Measurements from ENCODE around the gene CACNG4.

Gene CACNG4

DNA sequence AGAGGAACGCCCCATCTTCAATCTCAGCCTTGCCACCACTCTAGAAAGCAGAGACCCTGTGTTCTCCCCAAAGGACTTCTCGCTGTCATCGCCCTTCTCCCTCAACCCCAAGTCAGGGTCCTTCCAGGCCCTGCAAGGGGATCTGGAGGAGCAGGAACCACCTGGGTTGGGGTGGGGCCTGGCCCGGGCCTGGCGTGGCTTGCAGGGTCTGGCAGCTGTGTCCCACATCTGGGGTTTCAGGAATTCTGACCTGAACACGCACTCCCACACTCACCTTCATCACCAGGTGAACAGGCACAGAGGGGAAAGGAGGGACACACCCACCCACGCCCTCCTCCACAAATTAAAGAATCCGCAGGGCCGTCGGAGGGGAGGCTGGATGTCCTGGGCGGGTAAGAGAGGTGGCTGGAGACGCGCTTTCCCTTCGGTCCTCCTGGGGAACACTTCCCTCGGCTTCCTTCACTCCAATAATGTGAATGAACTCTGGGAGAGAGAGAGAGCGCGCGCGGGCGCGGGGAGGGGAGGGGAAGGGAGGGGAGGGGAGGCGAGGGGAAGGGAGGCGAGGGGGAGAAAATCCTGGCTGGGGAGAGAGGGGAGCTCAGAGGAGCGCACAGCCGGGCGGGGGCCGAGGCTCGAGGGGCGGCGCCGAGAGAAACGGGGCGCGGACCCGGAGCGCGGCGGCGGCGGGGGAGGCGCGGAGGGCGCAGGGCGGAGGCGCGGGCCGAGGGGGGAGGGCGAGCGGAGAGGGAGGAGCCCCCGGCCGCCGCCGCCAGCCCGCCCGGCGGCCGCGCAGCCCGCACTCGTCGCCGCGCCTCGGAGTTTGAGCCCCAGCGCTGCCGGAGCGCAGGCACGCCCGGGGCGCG lies at the start of gene CACNG4:
Gene CACNG4 (plus strand): TSS at position 799 of the 863 bp plus-strand sequence. CDS start 205 bp downstream, outside the sequence.
- no peak for DNase-seq (ENCODE audit: extremely low read depth, low read depth)
- TF ChIP-seq, protein P1, sequence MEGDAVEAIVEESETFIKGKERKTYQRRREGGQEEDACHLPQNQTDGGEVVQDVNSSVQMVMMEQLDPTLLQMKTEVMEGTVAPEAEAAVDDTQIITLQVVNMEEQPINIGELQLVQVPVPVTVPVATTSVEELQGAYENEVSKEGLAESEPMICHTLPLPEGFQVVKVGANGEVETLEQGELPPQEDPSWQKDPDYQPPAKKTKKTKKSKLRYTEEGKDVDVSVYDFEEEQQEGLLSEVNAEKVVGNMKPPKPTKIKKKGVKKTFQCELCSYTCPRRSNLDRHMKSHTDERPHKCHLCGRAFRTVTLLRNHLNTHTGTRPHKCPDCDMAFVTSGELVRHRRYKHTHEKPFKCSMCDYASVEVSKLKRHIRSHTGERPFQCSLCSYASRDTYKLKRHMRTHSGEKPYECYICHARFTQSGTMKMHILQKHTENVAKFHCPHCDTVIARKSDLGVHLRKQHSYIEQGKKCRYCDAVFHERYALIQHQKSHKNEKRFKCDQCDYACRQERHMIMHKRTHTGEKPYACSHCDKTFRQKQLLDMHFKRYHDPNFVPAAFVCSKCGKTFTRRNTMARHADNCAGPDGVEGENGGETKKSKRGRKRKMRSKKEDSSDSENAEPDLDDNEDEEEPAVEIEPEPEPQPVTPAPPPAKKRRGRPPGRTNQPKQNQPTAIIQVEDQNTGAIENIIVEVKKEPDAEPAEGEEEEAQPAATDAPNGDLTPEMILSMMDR (IDR thresholded peaks at IDR 0.05; ENCODE audit: low read depth, low read length): no peak

DNA sequence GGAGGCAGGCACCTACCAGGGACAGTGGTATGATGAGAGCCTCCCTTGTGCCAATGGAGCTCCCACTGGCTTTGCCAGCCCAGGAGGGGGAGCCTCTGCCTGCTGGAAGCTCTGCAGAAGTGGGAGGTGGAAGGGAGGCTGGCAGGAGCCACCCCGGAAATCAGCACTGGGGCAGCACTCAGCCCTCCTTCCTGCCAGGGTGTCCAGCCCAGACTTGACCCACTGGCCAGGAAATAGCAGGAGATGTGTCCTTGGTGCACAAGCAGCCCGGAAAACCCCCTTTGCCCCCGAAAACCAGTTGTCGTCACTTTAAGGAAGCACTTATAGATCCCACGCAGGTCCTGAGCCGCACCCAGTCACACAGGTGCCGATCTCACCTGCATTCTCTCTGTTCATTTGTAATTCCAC lies 49.3 kb upstream of the CACNG4 start:
- no peak for DNase-seq (ENCODE audit: extremely low read depth, low read depth)
- TF ChIP-seq, protein P1 (IDR thresholded peaks at IDR 0.05; ENCODE audit: low read depth, low read length): peak; percentile 19

DNA sequence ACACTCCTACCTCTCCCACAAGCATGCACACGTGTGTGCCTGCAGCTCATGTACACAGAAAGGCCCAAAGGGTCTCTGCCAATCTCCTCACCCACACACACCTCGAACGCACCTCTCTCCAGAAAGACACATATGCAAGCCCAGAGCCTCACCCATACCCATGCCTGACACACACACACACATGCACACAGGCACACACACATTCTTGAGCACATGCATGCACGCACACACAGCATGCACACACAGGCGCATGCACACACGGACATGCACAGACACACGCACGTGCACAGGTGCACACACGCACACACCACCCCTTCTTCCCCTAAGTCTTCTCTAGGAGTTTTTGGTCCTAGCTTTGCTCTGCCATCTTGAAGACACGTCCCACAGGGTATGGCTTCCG lies 48.7 kb upstream of the CACNG4 start:
- no peak for DNase-seq (ENCODE audit: extremely low read depth, low read depth)
- TF ChIP-seq, protein P1 (IDR thresholded peaks at IDR 0.05; ENCODE audit: low read depth, low read length): no peak

DNA sequence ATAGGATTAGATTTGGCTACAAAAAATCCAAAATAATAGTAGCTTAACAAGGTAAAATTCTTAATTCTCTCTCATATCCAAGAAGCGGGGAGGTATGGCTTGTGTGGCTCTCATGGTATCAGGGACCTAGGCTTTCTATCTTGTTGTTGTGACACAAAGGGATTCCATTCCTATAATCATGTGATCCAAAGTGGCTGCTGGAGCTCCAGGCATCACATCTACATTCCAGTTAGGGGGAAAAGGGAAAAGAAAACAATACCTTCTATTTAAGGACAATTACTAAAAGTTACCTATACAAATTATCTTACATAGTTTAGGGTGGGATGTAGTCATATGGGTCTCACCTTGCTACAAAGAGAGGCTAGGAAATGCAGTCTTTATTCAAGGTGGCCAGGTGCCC lies 47.6 kb upstream of the CACNG4 start:
- DNase-seq (ENCODE audit: extremely low read depth, low read depth): no peak
- TF ChIP-seq, protein P1 (IDR thresholded peaks at IDR 0.05; ENCODE audit: low read depth, low read length): no peak

DNA sequence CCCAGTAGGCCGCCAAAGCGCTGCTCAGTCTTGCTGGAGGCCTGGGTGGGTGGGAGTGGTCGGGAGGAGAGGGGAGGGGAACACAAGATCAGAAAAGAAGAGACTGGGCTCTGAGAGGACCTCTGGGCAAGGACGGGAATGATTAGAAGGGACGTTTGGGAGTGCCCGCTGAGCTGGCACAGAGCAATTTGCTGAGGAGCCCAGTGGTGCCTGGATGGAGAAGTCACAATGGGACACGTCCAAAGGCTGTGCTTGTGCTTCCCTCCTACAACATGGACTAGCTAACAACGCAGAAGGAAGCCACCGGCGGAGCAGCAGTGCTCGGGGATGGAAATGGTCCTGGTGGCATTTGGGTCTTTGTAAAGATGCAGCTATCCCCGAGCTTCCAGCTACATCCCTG lies 45.6 kb upstream of the CACNG4 start:
- TF ChIP-seq, protein P1 (IDR thresholded peaks at IDR 0.05; ENCODE audit: low read depth, low read length): no peak
- DNase-seq (ENCODE audit: extremely low read depth, low read depth): no peak

DNA sequence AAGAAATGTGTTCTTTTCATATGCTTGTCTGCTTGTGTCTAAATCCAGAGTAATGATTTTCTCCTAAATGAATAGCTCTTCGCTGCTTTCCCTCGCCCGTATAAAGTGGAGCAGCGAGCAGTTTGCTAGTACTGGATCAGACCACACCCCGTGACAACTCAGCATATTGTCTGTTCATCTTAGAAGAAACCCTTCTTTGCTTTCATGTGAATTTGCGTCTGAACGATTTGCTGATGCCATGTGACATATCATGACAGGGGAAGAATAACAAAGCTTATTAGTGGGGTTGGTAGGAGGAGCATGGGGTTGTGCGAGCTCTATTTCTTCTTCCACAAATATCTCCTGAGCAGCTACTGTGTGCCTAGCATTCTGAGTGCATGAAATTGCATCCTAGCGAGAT lies 44.1 kb upstream of the CACNG4 start:
- DNase-seq (ENCODE audit: extremely low read depth, low read depth): no peak
- TF ChIP-seq, protein P1 (IDR thresholded peaks at IDR 0.05; ENCODE audit: low read depth, low read length): no peak

DNA sequence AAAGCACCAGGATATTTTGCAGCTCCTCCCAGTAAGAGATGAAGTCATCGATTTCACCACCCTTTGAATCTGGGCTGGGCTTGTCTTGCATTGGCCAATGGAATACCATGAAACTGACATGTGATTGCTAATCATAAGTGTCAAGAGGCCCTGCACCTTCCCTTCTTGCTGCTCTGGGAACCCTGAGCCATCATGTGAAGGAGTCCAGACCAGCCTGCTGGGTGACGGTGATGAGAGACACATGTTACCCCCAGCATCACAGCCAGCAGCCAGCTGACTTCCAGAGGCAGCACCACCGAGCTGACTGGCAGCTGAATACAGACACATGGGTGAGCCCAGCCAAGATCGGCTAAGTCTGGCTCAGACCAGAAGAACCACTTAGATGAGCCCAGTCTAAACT lies 43.6 kb upstream of the CACNG4 start:
- TF ChIP-seq, protein P1 (IDR thresholded peaks at IDR 0.05; ENCODE audit: low read depth, low read length): no peak
- no peak for DNase-seq (ENCODE audit: extremely low read depth, low read depth)
